HL-60/S4 (cell line): ENCODE measurements around the gene BABAM1.

Experiments used
- in situ Hi-C: fragments of 300-500 bp; cut with MboI; formaldehyde crosslinking; loops from 2 replicates; pipeline ENCODE4 v1.14.3; 2022; ENCODE audit warnings: low sequenced_read_pairs

The BABAM1 gene

GRCh38 chr19:17266975-17267788 is at the start of gene BABAM1:
BABAM1 (plus strand) TSS chr19:17267443; CDS start chr19:17268807, 1,364 bp downstream.
- in situ Hi-C loops: no loop called here

GRCh38 chr19:17219286-17219685 is 48.0 kb upstream of the BABAM1 start:
- in situ Hi-C loops: no loop called here

- in situ Hi-C loops: no loop called here
Measured at GRCh38 chr19:17220207-17220758, 47.0 kb upstream of the BABAM1 start.

DNA sequence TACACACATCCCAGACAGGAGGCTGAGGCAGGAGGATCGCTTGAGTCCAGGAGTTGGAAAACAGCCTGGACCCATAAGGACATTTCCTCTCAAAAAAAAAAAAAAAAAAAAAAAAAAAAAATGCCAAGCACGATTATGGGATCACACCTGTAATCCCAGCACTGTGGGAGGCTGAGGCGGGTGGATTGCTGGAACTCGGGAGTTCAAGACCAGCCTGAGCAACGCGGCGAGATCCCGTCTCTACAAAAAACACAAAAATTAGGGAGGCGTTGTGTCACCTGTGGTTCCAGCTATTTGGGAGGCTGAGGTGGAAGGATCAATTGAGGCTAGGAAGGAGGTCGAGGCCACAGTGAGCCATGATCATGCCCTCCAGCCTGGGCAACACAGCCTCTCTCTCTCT is 42.2 kb upstream of the BABAM1 start:
- in situ Hi-C loops: no loop called here

DNA sequence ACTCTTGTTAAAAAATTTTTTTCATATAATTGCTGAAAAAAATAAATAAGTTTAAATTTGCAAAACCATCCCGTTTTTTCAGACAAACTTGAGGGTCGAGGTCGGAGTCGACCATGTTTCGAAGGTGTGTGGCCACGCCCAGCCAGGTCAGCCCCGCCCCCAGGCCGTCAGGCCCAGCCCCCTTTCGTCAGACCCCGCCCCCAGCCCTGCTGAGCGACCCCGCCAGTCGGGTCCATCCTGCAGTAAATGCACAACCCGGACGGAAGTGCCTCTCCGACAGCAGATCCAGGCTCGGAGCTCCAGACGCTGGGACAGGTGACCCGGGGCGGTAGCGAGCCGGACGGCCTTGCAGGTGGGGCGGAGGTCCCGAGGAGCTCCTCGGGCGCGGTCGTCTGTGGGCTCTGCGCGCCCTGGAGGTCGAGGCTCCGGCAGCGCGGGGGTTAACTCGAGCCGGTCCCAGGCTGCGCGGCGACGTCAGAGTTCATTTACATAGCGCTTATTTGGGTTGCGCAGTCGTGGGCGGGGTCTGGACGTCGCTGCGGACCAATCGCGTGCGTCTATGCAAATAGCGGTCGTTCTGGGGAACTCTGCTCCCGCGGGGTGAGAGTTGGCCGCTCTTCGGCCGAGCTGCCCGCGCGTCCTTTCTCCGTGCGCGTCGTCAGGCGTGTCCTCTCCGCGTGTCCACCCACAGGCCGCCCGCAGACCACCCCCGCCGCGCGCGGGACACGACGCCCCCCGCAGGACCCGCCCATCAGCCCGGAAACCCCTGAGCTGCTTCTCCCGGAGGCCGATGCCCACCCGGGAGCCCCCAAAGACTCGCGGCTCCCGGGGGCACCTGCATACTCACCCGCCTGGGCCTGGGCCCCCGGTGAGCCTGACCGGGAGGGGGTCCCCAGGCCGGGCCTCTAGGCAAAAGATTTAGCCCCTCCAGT is 41.0 kb upstream of the BABAM1 start, which contains the start of gene OCEL1:
Gene OCEL1, plus strand, starts transcription at position 225 of the 932 bp plus-strand sequence. Its CDS starts 22 bp downstream, at position 247.
- in situ Hi-C loops: no loop called here

DNA sequence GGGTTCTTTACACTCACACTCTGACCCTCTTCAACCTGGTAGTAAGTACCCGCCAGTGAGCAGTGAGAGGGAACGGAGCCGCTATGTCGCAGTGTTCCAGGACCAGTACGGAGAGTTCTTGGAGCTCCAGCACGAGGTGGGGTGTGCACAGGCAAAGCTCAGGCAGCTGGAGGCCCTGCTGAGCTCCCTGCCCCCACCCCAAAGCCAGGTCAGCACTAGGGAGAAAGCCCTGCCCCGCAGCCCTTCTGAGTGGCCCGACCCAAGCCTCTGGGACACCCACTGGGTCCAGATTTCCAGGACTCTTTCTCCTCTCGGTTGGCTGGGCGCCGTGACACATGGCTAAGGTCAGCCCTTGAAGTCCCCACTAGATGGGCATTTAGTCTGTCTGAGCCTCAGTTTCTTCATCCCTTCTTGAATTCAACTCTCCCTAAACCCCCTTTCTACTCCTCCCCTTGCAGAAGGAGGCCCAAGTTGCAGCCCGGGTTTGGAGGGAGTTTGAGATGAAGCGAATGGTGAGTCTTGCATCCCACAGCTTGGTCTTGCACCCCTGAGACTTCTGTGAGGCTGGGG is 39.4 kb upstream of the BABAM1 start:
- in situ Hi-C loops: no loop called here

DNA sequence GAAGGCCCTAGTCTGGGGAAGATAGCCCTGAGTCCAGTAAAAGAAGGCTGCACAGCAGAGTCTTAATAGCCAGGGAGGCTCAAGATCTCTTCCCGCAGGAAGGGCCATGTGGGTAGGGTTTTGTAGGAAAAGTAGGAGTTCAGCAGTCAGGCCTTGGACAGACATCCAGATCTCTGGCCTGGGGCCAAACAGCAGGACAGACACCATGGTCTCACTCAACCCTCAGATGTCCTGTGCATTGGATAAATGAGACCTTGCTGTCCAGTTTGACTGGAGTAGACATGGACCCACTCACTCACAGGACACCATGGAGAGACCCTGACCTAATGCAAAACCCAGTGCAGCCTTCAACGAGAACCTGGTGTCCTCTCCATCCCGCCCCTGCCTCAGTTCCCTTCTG is 37.4 kb upstream of the BABAM1 start:
- in situ Hi-C loops: no loop called here

DNA sequence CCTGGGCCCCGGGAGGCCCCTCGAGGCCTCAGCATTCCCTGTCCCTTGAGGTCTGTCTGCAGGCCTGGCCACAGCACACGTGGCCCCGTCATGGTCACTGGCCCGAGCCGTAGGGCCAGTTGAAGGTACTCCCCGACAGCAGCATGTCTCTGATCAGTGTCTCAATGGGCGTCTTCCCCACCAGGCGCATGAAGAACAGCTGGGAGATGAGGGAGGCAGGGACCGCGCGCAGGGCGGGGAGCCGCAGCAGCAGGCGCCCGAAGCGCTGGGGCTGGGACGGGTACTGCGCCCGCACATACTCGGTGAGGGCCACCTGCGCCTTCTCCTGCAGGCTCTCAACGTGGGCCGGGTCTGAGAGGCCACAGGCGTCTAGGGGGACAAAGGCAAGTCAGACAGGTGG is 35.0 kb upstream of the BABAM1 start:
- in situ Hi-C loops: no loop called here

- in situ Hi-C loops: no loop called here
Measured at GRCh38 chr19:17234911-17235299, 32.3 kb upstream of the BABAM1 start.

GRCh38 chr19:17235300-17235970 is 31.8 kb upstream of the BABAM1 start:
- in situ Hi-C loops: no loop called here

DNA sequence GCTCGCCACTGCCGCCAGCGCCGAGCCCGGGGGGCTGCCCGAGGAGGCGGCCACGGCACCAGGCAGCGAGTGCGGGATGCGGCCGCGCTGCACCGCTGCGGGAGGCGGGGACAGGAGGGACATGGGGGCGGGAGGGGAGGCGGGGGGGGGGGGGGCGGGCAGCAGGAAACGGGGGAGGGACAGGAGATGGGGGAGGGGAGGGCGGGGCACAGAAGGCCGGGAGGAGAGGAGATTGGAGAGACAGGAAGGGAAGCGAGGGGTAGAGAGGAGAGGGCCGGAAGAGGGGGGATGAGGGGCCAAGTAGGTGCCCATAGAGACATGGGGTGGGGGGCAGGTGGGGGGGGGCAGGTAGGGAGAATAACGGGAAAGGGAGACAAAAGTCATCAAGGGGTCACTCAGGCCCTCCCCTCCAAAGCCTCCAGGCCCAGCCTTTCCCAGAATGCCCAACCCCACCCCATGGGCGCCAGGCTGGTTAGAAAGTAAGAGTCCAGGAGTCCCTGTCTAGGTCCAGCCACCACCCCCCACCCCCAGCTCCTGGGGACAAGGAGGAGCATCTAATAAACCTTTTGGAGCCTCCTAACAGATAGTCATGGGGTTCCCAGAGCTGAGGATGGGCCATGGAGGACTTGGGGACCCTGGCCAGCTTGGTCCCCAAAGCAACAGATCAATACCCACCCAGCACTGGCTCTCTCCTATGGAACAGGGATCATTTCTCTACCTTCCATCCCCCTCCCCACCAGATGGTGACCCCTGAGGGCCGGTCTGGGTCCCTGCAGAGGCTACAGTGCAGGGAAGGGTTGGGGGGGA is 31.1 kb upstream of the BABAM1 start:
- in situ Hi-C loops: no loop called here

- in situ Hi-C loops: no loop called here
Measured at GRCh38 chr19:17236811-17237543, 30.3 kb upstream of the BABAM1 start.

DNA sequence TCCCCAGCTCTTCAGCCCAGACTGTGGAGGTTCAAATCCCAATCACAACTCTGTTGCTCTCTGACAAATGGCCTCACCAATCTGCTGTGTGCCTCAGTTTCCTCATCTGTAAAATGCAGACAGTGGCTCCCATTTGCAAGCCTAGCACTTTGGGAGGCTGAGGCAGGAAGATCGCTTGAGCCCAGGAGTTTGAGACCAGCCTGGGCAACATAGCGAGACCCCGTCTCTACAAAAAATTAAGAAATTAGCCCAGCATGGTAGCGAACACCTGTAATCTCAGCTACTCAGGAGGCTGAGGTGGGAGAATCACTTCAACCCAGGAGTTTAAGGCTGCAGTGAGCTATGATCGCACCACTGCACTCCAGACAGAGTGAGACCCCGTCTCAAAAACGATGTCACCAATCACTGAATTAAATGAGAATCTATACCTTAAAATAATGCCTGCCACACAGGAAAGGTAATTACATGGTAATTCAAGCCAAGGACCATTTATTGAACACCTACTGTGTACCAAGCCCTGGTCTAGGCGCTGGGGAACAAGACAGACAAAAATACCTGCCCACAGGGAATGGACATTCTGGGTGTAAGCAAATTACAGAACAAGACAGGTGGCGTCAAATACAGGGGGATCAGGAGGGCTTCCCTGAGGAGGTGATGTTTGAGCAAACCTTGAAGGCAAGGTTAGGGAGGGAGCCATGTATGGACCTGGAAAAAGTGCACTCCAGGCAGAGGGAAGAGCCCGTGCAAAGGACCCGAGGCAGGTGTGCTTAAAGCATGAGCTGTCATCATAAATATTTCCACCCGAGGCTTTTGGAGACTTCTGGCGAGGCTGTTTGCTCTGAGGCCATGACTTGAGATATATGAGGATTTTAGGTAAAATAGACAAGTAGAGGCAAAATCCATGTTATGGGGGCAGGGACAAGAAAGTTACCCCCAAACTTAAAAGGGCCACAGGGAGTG is 29.2 kb upstream of the BABAM1 start:
- in situ Hi-C loops: no loop called here

DNA sequence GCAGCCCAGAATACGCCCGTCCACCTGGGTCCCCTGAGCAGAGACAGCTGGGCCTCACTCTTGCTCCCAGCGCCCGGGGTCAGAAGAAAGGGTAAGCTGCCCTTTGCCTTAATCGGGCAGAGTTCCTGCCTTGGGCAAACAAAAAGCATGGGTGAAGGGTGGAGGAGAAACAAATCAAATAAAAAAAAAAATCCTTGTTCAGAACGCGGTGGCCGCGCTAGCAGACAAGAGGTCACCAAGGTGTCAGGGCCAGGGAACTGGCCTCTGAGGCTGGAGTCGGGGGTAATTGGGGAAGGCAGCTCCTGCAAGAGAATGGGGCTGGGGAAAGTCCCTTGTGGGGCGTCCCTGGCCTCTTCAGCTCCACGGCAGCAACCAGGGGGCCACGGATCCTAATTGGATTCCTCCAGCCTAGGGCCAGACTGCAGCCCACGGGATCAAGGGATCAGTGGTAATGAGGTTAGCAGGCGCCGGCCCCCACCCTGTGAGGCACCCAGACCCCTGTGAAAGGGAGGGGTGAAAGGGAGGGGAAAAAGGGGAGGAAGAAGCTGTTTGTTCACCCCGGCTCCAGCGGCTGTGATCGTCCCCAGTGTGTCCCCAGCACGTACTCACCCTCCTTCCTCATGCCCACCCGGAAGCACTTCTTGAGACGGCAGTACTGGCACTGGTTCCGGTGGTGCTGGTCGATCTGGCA is 27.0 kb upstream of the BABAM1 start:
- in situ Hi-C loops: no loop called here

DNA sequence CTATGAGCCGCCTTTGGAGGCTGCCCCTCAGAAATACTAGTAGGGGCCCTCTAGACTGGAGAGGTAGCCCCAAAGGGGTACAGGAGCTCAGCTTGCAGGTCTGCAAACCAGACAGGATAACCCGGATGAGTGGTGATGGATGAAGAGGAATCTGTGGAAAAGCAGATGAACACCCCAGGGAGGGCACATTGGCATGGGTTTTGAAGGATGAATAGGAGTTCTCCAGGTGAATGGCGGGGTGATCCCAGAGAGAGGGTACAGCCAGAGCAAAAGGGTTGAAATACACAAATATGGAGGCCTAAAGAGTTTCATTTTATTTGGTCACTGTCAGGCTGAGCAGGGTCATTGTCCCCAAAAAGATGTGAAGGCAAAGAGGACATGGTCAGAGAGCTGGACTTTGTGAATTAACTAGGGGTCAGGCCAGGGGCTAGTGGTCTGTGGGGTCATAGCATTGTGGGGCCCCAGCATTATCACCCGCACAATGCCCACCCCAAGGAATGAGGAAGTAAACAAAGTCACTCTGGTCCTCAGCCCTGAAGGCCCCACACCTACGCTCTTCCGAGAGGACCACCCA is 26.3 kb upstream of the BABAM1 start:
- in situ Hi-C loops: no loop called here

DNA sequence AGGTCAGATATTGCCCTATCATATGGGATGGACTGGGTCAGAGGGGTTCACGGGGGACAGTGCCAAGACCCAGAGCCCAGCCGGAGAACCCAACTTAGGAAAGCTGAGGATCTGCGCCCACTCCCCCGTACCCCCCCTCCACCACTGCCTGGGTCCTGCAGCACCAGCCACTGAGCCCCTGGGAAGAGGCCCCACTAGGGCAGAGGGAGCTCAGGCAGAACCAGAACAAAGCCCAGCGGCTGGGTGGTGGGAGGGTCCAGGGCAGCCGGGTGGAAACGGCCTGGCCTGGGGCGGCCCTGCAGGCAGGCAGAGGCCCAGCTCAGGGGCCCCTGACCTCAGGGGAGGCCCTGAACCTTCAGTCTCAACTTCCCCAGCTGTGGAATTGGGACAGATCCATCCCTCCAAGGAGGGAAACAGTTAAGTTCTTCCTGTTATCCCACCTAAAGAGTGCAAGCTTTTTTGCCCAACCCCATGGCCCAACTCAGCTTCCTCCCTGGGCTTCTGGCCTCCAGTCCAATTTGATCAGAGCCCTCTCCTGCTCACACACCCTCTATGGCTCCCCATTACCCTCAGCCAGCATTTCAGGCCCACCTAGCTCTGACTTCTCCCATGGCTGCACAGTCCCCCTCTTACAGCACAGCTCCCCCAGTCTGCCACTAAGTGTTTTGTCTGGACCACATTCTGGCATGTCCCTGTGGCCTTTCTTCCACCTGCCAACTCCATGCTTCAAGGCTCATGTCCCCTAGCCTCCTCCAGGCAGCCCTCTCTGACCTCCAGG is 24.6 kb upstream of the BABAM1 start:
- in situ Hi-C loops: no loop called here
